Lung (tissue), 12 donors: ENCODE results near the gene PMIS2. TPM values are rescaled to one million over a fixed set of nuclear protein-coding genes. Genes with fewer than 3 reads are reported as not detected.

Experiments used
- ATAC-seq: fragments of 200-7000 bp; cut with Tn5 transposase; one replicate; pipeline ENCODE4 v1.9.1; 2020; ENCODE audit warnings: moderate number of reproducible peaks; ENCODE audit not compliant: insufficient read depth, low FRiP score
- DNase-seq, 3 donors: peaks; one replicate each; pipeline ENCODE4 v3.0.0-alpha.2; 2013 to 2017
- H3K27ac ChIP-seq, 2 donors: one replicate each; pipeline ENCODE4 v1.5.1; 2013; ENCODE audit warnings: mild to moderate bottlenecking in 2 of 2, moderate library complexity in 2 of 2, control low read depth in 1 of 2, inconsistent platforms in 1 of 2, low read depth in 1 of 2, low read length in 1 of 2
- H3K27me3 ChIP-seq, 3 donors: one replicate each; pipeline ENCODE4 v1.5.1; 2013; ENCODE audit warnings: low read length in 2 of 3; ENCODE audit not compliant: control insufficient read depth in 3 of 3, insufficient read depth in 3 of 3
- H3K36me3 ChIP-seq, 4 donors: one replicate each; pipeline ENCODE4 v1.5.1; 2013; ENCODE audit warnings: low read length in 4 of 4, mild to moderate bottlenecking in 1 of 4, moderate library complexity in 1 of 4; ENCODE audit not compliant: control insufficient read depth in 4 of 4, insufficient read depth in 4 of 4
- H3K4me1 ChIP-seq, 5 donors: one replicate each; pipeline ENCODE4 v1.5.1; 2013; ENCODE audit warnings: low read length in 5 of 5, mild to moderate bottlenecking in 2 of 5, moderate library complexity in 1 of 5; ENCODE audit not compliant: control insufficient read depth in 5 of 5, insufficient read depth in 5 of 5
- H3K4me3 ChIP-seq: one replicate; pipeline ENCODE4 v1.5.1; 2013; ENCODE audit warnings: mild to moderate bottlenecking, control low read depth, moderate library complexity
- H3K9ac ChIP-seq, 2 donors: one replicate each; pipeline ENCODE4 v1.5.1; 2013; ENCODE audit warnings: low read length in 2 of 2, control low read depth in 1 of 2; ENCODE audit not compliant: insufficient read depth in 1 of 2
- H3K9me3 ChIP-seq, 4 donors: one replicate each; pipeline ENCODE4 v1.5.1; 2013; ENCODE audit warnings: low read length in 3 of 4, mild to moderate bottlenecking in 1 of 4, moderate library complexity in 1 of 4; ENCODE audit not compliant: control insufficient read depth in 4 of 4, insufficient read depth in 3 of 4
- CTCF ChIP-seq: IDR thresholded peaks from 2 replicates; pipeline ENCODE4 v1.5.1; 2012; ENCODE audit warnings: mild to moderate bottlenecking; ENCODE audit errors: control extremely low read depth, extremely low read depth
- WGBS, 2 donors: extraction: QIAGEN DNeasy Blood & Tissue Kit; methylation state at CpG; one replicate each; pipeline ENCODE4 v1.1.7; 2013; 5-methylcytosine and 5-hydroxymethylcytosine counted together
- polyA plus RNA-seq, 2 donors: library from polyadenylated mRNA; stranded (reverse); fragments of 200-250 nt; gene quantifications; one replicate each; pipeline ENCODE4 v1.2.1, GENCODE V29; 2013
- total RNA-seq, 2 donors: library from RNA; depleted of rRNA in 1 of 2; stranded (reverse); fragments of >200 nt in 1 of 2; gene quantifications; one replicate each; pipeline ENCODE4 v1.2.1, GENCODE V29; 2014 to 2021
- donor health status: control.
- donor health status: control.
- donor health status: Bipolar disorder and iron deficiency.
- donor health status: healthy.
- donor health status: DM: yes; HTN: yes; CAD: no.

Gene PMIS2
- total and polyA plus RNA-seq, 4 donors, result not detected

DNA sequence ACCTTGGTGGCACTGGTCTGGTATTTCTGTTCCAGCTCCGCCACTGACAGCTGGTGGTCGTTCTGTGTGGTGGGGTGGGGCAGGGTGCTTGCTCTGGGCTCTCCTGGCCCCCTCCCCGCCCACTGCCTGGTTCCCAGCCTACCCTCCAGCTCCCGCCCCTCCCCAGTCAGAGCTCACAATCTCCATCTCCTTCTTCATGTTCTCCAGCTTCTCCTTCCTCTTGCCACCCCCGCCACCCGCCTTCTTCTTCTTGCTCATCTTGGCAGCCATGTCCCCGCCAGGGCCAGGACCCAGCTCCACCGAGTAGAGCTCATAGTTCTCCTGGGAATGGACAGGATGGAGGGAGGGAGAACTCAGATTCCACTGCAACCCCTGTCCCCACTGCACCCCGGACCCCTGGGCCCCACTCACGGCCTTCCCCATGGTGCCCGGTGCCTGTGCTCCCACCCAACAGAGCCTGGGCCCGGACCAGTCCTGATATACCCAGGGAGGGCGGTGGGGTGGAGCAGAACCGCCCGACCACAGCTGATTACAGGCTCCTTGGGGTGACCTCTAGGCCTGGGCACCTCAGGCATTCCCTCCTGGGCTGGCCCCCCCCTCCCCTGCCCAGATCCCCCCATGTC, 22.7 kb upstream of the PMIS2 start, which contains the start of gene ATP4A:
Gene ATP4A, minus strand, starts transcription at position 452 of the 623 bp plus-strand sequence. Its CDS starts 29 bp downstream, at position 423.
- Histone ChIP-seq H3K9ac (no peak within 1 kb of the TSS), H3K27ac (no peak within 1 kb of the TSS), H3K4me3 (no peak within 1 kb of the TSS), H3K36me3 (no peaks in the 10 kb centered on the region), H3K9me3 (no peaks in the 10 kb centered on the region), H3K27me3 (peaks cover 6 to 24% (median 11%) of the 10 kb centered on the region in 3 donors), H3K4me1 (peaks cover 0 to 3% (median 0%) of the 10 kb centered on the region in 5 donors)
- ATAC-seq (no peak), DNase-seq (no peak)
- no peak for TF ChIP-seq CTCF
- 67 to 80% methylated on average over 15 of the region's 15 CpGs for WGBS, 2 donors

DNA sequence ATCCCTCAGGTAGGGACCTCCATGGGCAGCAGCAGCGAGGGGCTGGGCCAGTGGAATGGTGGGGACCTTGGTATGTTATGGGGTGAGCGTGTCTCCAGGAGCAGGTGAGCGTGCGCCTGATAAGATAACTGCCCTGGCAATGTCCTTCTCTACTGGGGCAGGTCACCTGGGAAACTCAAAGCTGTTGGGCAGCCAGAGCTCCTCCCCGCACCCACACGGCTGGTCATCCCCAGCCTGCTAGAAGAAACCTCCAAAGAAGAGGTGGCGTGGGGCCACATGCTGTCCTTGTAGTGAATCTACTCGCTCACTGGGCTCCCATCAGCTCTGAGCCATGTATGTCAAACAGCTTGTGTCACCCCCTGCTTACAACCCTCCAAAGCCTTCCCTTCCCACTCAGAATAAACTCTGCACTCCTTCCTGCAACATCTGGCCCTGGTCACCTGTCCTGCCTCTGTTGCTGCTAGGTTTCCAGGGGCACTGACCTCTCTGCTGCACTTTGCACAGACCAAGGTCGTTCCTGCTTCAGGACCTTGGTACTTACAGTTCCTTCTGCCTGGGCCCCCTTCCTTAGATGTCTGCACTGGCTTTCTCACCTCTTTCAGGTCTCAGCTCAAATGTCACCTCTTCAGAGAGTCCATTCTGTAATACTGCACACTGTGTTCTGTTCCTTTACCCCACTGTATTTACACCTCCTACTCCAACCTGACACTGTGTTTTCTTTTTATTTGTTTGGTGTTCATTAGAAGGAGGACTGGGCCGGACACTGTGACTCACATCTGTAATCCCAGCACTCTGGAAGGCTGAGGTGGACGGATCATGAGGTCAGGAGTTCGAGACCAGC, 20.7 kb upstream of the PMIS2 start:
- Histone ChIP-seq H3K9me3 (no peaks in the 10 kb centered on the region), H3K27me3 (peaks cover 2 to 4% (median 4%) of the 10 kb centered on the region in 3 donors), H3K36me3 (no peaks in the 10 kb centered on the region), H3K9ac (no peak overlapping the region), H3K4me1 (no peaks in the 10 kb centered on the region), H3K27ac (no peak overlapping the region), H3K4me3 (no peak overlapping the region)
- TF ChIP-seq CTCF, result no peak
- 81 to 88% methylated on average over 12 of the region's 12 CpGs for WGBS, 2 donors
- DNase-seq, result no peak
- ATAC-seq, result no peak

GRCh38 chr19:35566738-35567137, 19.2 kb upstream of the PMIS2 start:
- H3K27me3 ChIP-seq, result no peaks in the 10 kb centered on the region

More at GRCh38 chr19:35566738-35567137, 19.2 kb upstream of the PMIS2 start:
- DNase-seq (no peak), ATAC-seq (no peak)
- H3K4me3 ChIP-seq, result no peak overlapping the region
- no peaks in the 10 kb centered on the region for H3K9me3 ChIP-seq
- H3K36me3 ChIP-seq, result no peaks in the 10 kb centered on the region
- H3K27ac ChIP-seq, result no peak overlapping the region
- 74 to 77% methylated on average over 7 of the region's 7 CpGs for WGBS, 2 donors
- H3K9ac ChIP-seq, result no peak overlapping the region
- no peak for TF ChIP-seq CTCF
- no peaks in the 10 kb centered on the region for H3K4me1 ChIP-seq
